SIG-M5 treated with dmso at 0.1 percent for 504 hours (cell line): ENCODE measurements around the gene ISCU.

Experiments used
- DNase-seq: peaks from one replicate; lab custom pipeline; 2025; ENCODE audit not compliant: unreplicated experiment; lab: John Stamatoyannopoulos, UW

Gene ISCU

DNA sequence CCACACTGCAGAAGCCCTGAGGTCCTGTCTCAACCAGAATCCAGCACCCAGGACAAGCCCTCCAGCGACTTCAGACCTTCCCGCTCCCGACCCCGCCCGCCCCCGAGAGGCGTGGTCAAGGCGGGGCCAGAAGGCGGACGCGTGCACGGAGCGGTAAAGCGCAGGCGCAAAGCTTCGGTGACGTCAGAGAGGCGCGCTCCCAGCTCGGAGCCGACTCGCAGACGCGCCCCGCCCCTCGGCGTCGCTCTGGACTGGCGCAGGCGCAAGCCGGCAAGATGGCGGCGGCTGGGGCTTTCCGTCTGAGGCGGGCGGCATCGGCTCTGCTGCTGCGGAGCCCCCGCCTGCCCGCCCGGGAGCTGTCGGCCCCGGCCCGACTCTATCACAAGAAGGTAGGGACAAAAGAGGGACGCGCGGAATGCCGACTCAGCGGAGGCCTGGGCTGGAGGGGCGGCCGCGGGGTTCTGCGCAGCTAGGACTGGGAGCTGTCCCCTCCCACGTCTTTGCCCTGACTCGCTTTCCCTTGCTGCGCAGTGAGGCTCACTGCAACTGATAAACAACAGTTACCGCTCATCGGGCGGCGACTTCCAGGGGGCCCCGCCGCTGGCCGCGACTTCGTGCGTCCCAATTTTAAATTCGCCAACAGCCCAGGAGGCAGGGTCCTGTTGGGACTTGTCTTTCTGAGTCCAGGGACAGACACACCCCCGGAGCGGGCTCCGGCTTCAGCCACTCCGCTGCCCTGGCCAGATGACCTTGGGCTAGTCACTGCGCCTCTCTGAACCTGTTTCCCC lies at the start of gene ISCU:
Gene ISCU (plus strand): TSS at position 249 of the 788 bp plus-strand sequence. CDS start 27 bp downstream, at position 276.
- DNase-seq, result peak; percentile 93

DNA sequence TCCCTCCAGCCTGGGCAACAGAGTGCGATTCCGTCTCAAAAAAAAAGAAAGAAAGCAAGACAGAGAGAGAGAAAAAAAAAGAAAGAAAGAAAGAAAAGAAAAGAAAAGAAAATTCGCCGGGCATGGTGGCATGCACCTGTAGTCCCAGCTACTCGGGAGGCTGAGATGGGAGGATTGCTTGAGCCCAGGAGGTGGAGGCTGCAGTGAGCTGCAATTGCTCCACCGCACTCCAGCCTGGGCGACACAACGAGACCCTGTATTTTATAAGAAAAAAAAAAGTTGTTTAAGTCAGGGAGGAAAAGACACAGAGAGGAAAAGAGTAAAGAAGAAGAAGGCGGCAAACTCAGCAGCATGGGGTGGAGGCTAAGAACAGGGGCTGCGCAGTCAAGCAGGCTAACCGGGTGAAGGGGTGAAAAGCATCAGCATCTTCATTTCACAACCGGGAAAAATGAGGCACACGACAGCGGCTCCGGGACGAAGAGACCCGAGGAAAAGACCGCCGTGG lies 47.9 kb upstream of the ISCU start:
- DNase-seq, result no peak

DNA sequence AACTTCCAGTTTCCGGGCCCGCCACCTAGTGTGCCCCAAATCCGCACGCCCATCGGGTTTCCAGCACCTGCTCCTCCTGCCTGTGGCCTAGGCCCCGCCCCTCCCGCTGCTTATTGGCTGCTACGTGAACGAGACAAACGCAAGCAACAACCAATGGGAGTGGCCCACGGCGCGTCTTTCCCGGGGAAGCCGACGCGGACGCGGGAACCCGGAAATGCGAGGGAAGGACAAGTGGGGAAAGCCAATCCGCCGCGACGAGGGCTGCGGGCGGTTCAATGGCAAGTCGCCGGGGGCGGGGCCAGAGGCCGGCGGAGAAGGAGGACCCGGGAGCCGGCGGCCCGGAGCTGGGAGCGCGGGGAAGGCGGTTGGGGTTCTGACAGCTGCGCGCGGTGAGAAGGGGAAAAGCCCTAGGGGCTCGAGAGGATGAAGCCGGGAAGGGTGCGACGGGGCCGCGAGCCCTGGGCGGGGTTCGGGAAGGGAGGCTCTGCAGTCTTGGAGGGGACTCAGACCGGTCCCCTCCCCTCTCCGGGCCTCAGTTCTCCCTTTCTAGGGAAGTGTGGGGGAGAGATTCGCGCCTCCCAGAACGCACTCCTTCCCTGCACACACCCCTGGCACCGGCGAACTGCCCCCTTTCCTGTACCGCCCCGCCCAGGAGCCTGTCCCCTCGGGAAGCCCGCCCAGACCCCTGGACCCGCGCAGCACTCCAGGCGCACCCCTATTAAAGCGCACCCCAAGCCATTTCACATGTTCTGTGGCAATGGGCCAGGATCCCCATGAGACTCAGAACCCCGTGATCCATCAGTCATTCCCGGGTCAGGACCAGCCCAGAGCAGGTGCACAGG lies 47.2 kb upstream of the ISCU start, which contains the start of gene FICD:
Gene FICD (plus strand): TSS at position 305 of the 842 bp plus-strand sequence. CDS start 1,696 bp downstream, outside the sequence.
- DNase-seq, result peak; percentile 98

DNA sequence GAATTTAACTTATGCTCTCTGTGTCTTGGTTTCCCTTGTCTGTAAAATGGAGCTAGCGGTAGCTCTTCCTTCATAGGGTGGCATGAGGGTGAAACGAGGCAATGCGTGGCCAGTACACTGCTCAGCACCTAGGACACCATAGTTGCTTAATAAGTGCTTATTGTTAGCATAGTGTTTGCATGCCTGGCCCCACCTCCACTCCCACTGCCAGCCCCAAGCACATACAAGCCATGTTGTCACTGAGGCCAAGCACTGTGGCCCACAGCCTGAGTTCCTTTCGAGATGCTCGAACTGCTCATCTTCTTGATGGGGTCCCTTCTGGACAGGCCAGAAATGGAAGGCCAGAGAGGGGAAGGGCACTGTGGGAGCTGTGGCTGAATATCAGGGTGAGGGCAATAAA lies 46.5 kb upstream of the ISCU start:
- DNase-seq, result peak; percentile 16

GRCh38 chr12:108516511-108517275 lies 45.7 kb upstream of the ISCU start:
- DNase-seq, result no peak

GRCh38 chr12:108517288-108518100 lies 44.9 kb upstream of the ISCU start:
- no peak for DNase-seq

GRCh38 chr12:108518101-108518715 lies 44.2 kb upstream of the ISCU start:
- DNase-seq, result no peak

GRCh38 chr12:108518716-108519496 lies 43.5 kb upstream of the ISCU start:
- no peak for DNase-seq

DNA sequence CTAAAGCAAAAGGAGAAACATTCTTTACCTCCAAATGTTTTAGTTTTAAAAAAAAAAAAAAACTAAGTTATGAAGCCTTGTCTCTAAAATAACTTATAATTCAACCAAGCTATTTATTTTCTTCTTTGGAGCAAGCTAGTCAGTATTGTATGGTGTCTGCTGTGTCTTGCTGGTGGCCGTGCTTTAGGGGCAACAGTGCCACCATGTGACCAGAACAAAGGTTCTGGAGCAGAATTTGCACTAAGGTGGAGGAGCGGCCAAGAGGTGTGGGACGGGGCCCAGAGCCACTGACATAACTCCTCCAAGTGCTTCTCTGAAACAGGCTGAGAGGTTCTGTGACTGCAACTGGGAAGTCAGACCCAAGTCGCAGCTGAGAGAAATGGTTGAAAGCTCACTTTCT lies 42.8 kb upstream of the ISCU start:
- no peak for DNase-seq

DNA sequence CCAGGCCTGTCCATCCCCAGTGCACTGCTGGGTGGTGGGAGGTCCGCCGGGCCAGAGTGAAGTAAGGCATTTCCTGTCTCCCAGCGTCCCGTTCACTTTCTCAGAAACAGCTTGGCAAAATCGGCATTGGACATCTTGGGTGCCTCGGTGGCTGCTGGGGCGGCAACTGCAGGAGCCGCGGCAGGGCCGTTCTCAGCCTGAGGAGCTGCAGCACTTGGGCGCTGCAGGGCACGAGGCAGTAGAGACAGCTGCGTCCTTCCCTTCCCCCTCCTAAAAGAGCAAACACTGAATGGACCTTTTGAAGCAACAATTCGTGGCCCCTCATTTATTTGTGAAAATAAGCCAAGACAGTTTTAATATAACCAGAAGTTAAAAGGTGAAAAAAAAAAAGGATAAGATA lies 39.0 kb upstream of the ISCU start:
- no peak for DNase-seq

- DNase-seq, result no peak
Measured at GRCh38 chr12:108525681-108526080, 36.7 kb upstream of the ISCU start.

- no peak for DNase-seq
Measured at GRCh38 chr12:108526482-108527165, 35.8 kb upstream of the ISCU start.

- no peak for DNase-seq
Measured at GRCh38 chr12:108527166-108527496, 35.3 kb upstream of the ISCU start.

DNA sequence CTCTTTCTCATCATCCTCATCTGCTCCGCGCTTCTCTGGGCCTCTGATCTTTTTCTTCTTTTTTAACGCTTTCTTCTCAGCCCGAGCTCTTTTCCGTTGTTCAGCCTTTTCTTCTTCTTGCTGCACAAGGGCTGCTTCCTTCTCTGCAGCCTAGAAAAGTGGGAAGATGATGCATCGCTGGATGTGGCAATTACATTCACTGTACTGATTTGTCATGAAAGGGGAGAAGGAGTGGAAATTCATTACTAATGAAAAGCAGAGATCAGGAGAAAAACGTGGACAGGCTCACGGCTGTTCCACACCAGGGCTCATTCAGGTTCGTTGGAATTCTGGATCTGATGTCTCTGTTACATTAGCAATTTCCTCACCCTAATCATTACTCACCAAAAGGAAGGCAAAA lies 32.2 kb upstream of the ISCU start:
- DNase-seq, result no peak

GRCh38 chr12:108531929-108532848 lies 30.2 kb upstream of the ISCU start:
- DNase-seq, result no peak

- DNase-seq, result no peak
Measured at GRCh38 chr12:108538146-108538545, 24.2 kb upstream of the ISCU start.

DNA sequence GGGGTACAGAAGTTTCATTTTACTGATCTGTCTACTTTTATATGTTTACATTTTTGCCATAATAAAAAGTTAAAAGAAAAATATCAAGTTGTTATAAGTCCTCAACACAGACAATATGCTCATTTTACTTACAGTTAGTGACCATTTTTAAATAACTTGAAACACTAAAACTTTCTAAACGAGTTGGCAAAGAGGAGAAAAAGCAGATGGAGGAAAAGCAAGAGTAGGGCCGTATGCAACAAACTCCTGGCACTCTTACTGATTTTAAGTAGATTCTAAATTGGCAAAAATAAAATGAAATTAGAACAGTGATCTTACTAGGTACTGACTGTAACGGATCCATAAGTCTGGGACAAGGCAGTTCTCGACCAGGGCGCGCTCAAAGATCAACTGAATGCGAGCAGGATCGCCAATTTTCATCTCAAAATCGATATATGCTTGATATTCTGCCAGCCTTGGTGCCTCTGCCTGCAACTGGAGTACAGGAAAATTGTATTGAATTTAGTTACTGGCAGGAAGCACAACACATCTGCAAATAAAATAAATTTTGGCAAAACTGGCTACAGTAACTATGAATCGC lies 23.7 kb upstream of the ISCU start:
- DNase-seq, result no peak
